Kidney (tissue), 14 donors: Measurements from ENCODE around the gene GOLT1A. TPM values are rescaled to one million over a fixed set of nuclear protein-coding genes. Genes with fewer than 3 reads are reported as not detected.

Source experiments
- DNase-seq, 5 donors: peaks; one replicate each; pipeline ENCODE4 v3.0.0-alpha.2; 2013 to 2020
- FAIRE-seq: peaks from 2 replicates; lab custom pipeline; 2012; peaks lifted over from hg19 to GRCh38; lab: Jason Lieb, UNC
- H3K27ac ChIP-seq, 2 donors: one replicate each; pipeline ENCODE4 v1.7.0; 2013; ENCODE audit warnings: low read depth in 2 of 2, low read length in 2 of 2, inconsistent platforms in 1 of 2
- H3K27me3 ChIP-seq: one replicate; pipeline ENCODE4 v1.7.1; 2013; ENCODE audit warnings: low read length, inconsistent platforms; ENCODE audit not compliant: control insufficient read depth, insufficient read depth
- H3K36me3 ChIP-seq, 3 donors: one replicate each; pipeline versions ENCODE4 v1.7.0 to v1.7.1; 2013; ENCODE audit warnings: low read length in 3 of 3, control low read depth in 1 of 3, inconsistent platforms in 1 of 3; ENCODE audit not compliant: insufficient read depth in 3 of 3, control insufficient read depth in 2 of 3
- H3K4me1 ChIP-seq, 3 donors: one replicate each; pipeline versions ENCODE4 v1.7.0 to v1.7.1; 2013; ENCODE audit warnings: low read length in 3 of 3, inconsistent platforms in 1 of 3, low read depth in 1 of 3; ENCODE audit not compliant: control insufficient read depth in 2 of 3, insufficient read depth in 2 of 3
- H3K4me3 ChIP-seq, 3 donors: one replicate each; pipeline versions ENCODE4 v1.7.0 to v1.8.1; 2013; ENCODE audit warnings: low read length in 3 of 3, control low read depth in 1 of 3, inconsistent platforms in 1 of 3
- H3K9ac ChIP-seq, 3 donors: one replicate each; pipeline versions ENCODE4 v1.7.0 to v1.7.1; 2013; ENCODE audit warnings: low read length in 3 of 3, control low read depth in 1 of 3, inconsistent platforms in 1 of 3
- H3K9me3 ChIP-seq, 3 donors: one replicate each; pipeline versions ENCODE4 v1.7.0 to v1.7.1; 2013; ENCODE audit warnings: low read length in 3 of 3, control low read depth in 1 of 3, inconsistent platforms in 1 of 3; ENCODE audit not compliant: control insufficient read depth in 2 of 3, insufficient read depth in 1 of 3
- intact Hi-C: fragments of 100-400 bp; cut with DNase I; formaldehyde crosslinking; loops from one replicate; pipeline ENCODE4 v1.11.1; 2022
- polyA plus RNA-seq: library from polyadenylated mRNA; stranded (reverse); fragments of 350-450 nt; fragmentation: Illumina TruSeq; extraction: RNeasy Lipid Tissue Mini Kit (QIAGEN cat#74804); gene quantifications from one replicate; pipeline ENCODE4 v1.2.3, GENCODE V29; 2014; ENCODE audit warnings: low read depth, low replicate concordance; ENCODE audit not compliant: insufficient read depth
- total RNA-seq: library from RNA; stranded (reverse); fragmentation: NEBNext Ultra II Directional; extraction: Animal tissue kit (Norgen Biotek cat#: 25700); gene quantifications from one replicate; pipeline ENCODE4 v1.2.1, GENCODE V29; 2021
- TF ChIP-seq, protein P1 (sequence below): IDR thresholded peaks from 3 replicates; pipeline ENCODE4 v1.5.1; 2012; ENCODE audit warnings: mild to moderate bottlenecking, moderate library complexity, borderline replicate concordance; ENCODE audit not compliant: insufficient read depth; ENCODE audit errors: extremely low read depth
- donor health status: control.
- donor health status: control.
- donor health status: control.
- donor health status: control.
- donor health status: control.
- donor health status: DM: yes; HTN: yes; CAD: no.
- donor health status: Normal renal cell carcinoma (clear cell type).

The GOLT1A gene
- total and polyA plus RNA-seq, 2 donors from 2014 or later, result 8.9 to 47.7 TPM

DNA sequence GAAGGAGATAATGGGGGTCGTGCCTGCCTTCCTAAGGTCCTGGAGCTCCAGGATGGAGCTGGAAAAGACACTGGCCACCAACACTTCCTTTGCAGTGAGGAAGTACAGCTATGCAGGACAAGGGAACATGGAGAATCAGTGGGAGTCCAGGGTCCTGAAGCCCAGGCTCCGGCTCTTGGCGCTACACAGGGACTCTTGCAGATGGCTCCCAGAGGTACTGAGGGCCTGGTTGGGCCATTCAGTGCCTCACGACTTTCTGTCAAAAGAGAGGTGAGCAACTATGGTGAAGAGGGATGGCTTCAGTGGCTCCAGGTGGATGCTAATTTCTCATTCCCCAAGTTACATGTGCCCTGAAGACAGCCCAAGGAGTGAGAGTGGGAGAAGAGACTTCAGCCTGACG is 60.1 kb downstream of the GOLT1A start:
- Histone ChIP-seq H3K27me3 (no peaks in the 10 kb centered on the region), H3K9me3 (no peaks in the 10 kb centered on the region), H3K27ac (no peak overlapping the region), H3K4me3 (no peak overlapping the region), H3K4me1 (peaks cover 0 to 8% (median 0%) of the 10 kb centered on the region in 3 donors), H3K9ac (no peak overlapping the region), H3K36me3 (peaks cover 0 to 3% (median 2%) of the 10 kb centered on the region in 3 donors)
- TF ChIP-seq, protein P1, sequence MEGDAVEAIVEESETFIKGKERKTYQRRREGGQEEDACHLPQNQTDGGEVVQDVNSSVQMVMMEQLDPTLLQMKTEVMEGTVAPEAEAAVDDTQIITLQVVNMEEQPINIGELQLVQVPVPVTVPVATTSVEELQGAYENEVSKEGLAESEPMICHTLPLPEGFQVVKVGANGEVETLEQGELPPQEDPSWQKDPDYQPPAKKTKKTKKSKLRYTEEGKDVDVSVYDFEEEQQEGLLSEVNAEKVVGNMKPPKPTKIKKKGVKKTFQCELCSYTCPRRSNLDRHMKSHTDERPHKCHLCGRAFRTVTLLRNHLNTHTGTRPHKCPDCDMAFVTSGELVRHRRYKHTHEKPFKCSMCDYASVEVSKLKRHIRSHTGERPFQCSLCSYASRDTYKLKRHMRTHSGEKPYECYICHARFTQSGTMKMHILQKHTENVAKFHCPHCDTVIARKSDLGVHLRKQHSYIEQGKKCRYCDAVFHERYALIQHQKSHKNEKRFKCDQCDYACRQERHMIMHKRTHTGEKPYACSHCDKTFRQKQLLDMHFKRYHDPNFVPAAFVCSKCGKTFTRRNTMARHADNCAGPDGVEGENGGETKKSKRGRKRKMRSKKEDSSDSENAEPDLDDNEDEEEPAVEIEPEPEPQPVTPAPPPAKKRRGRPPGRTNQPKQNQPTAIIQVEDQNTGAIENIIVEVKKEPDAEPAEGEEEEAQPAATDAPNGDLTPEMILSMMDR, result no peak
- DNase-seq, result peak in 1 of 5 donors; percentile 28
- no peak for FAIRE-seq
- intact Hi-C loops, result no loop called here

DNA sequence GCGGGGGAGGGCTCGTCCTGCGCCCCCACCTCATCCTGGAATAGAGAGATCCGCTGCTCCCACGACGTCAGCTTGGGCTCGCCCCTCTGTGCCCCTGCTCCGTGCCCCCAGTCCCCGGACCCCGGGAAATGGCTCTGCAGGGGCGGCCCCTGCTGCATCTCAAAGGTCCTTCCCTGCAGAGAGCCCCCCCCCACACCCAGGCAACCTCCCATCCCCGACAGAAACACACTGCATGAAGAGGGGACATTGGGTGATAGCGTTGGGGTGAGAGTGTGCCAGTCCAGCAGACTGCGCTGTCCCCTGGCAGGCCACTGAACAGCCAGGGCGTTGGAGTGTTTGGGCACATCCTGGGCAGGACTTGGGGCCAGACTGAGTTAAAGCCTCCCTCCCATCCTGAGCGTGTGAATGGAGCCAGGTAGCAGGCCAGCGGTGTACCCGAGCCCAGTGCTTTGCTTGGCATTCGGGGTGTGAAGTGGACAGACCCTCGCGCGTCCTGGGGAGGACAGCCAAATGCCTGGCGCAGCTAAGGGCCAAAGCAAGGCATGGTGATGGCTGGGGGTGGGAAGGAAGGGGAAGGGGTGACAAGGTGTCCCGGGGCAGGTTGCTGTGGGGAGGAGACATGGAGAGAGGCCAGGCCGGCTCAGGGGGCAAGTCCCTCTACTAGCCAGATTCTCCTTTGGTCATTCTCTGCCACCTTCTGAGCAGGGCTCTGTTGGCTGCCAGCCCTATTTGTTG is 61.3 kb downstream of the GOLT1A start:
- intact Hi-C loops, result no loop called here
- Histone ChIP-seq H3K4me3 (peak overlapping the region in 2 of 3 donors; percentile 34 to 57), H3K9me3 (no peaks in the 10 kb centered on the region), H3K36me3 (peaks cover 0 to 3% (median 3%) of the 10 kb centered on the region in 3 donors), H3K27ac (peak overlapping the region; percentile 32 to 41), H3K27me3 (no peaks in the 10 kb centered on the region), H3K9ac (peak overlapping the region in 1 of 3 donors; percentile 44), H3K4me1 (peaks cover 0 to 8% (median 0%) of the 10 kb centered on the region in 3 donors)
- TF ChIP-seq, protein P1, result no peak
- DNase-seq (peak in 1 of 5 donors; percentile 89), FAIRE-seq (no peak)

DNA sequence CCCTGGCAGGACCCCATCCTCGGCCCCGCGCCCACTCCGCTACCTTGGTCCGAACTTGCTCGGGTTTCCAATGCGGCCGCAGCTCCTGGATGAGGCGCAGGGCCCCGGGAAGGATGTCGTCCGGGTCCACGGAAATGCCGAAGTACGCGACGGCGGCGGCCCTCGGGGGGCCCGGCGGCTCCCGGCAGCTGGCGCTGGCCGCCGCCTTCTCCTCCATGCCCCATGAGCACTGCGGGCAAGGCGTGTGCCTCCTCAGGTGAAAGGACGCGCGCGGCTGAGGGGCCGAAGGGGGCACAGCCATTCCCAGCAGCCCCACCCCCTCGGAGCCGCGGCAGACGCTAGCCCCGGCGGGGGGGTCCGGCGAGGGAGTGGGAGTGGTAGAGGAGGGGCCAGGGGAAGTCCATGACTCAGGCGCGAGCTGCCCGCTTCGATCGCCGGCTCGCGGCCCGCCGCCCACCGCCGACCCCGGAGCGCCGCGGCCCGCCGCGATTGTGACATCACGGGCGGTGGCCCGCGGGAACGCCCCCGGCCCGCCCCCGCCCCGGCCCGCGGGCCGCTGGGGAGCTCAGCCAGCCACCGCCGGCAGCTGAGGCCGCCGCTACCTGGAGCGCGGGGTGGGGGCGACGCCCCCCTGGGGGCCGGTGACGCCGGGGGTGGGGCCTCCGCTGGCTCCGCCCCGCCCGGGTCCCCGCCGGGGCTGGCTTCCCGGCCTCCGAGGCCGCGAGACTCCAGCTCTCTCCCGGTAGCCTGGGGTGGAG is 62.1 kb downstream of the GOLT1A start, which contains the start of gene ETNK2:
Gene ETNK2, minus strand, starts transcription at position 493 of the 758 bp plus-strand sequence. Its CDS starts 192 bp downstream, at position 301.
- no peaks in the 10 kb centered on the region for H3K27me3 ChIP-seq
- intact Hi-C loops, result no loop called here
- peak within 1 kb of the TSS in 2 of 3 donors; percentile 76 to 85 for H3K9ac ChIP-seq
- peak within 1 kb of the TSS; percentile 87 to 94 for H3K27ac ChIP-seq
- FAIRE-seq, result no peak
- peaks cover 0 to 3% (median 3%) of the 10 kb centered on the region in 3 donors for H3K36me3 ChIP-seq
- H3K9me3 ChIP-seq, result no peaks in the 10 kb centered on the region
- peak; percentile 77 to 91 (median 86) for DNase-seq
- peak within 1 kb of the TSS; percentile 34 to 82 (median 80) for H3K4me3 ChIP-seq
- peaks cover 0 to 8% (median 0%) of the 10 kb centered on the region in 3 donors for H3K4me1 ChIP-seq
- TF ChIP-seq, protein P1, result no peak
